ENCODE measurements around the gene CSKMT. TPM values are rescaled to one million over a fixed set of nuclear protein-coding genes. Genes with fewer than 3 reads are reported as not detected.
"Not testable (repeated sequence)": the region's sequence is repeated elsewhere in the genome, so short reads cannot be mapped to it uniquely, and the experiment has no call there.

Gene CSKMT
- total and polyA plus RNA-seq, 9 donors: 3.6 to 31.5 (median 20.6) TPM

GRCh38 chr11:62680825-62681240, 15.7 kb downstream of the CSKMT start:
- peaks cover 3% of the 10 kb centered on the region for H3K4me1 ChIP-seq (ENCODE audit: insufficient read depth)
- peak in 3 of 5 donors; percentile 52 to 60 (median 52) for DNase-seq
- WGBS, 3 donors: 28 to 44% (median 33%) methylated on average over 4 of the region's 4 CpGs
- H3K36me3 ChIP-seq: no peaks in the 10 kb centered on the region
- TF ChIP-seq CTCF (IDR thresholded peaks at IDR 0.05): peak in 2 of 3 donors; percentile 40 to 54
- TF ChIP-seq EP300 (IDR thresholded peaks at IDR 0.05): no peak
- H3K27ac ChIP-seq: no peak overlapping the region
- H3K27me3 ChIP-seq: no peaks in the 10 kb centered on the region
- no peaks in the 10 kb centered on the region for H3K9me3 ChIP-seq
- intact Hi-C loops (cut with DNase I): no loop called here
- H3K4me3 ChIP-seq: no peak overlapping the region

- H3K36me3 ChIP-seq: no peaks in the 10 kb centered on the region
- no peak for DNase-seq
- TF ChIP-seq EP300 (IDR thresholded peaks at IDR 0.05): no peak
- WGBS, 3 donors: 89 to 91% (median 89%) methylated on average over 7 of the region's 7 CpGs
- no peaks in the 10 kb centered on the region for H3K27me3 ChIP-seq
- intact Hi-C loops (cut with DNase I): no loop called here
- H3K27ac ChIP-seq: no peak overlapping the region
- H3K4me3 ChIP-seq: no peak overlapping the region
- H3K4me1 ChIP-seq (ENCODE audit: insufficient read depth): peaks cover 4% of the 10 kb centered on the region
- no peaks in the 10 kb centered on the region for H3K9me3 ChIP-seq
Measured at GRCh38 chr11:62682518-62682917, 17.4 kb downstream of the CSKMT start.

GRCh38 chr11:62687508-62688396, 22.6 kb downstream of the CSKMT start:
- Histone ChIP-seq H3K27me3 (no peaks in the 10 kb centered on the region), H3K9me3 (no peaks in the 10 kb centered on the region), H3K4me3 (peak overlapping the region; percentile 48), H3K4me1 (ENCODE audit: insufficient read depth) (peaks cover 12% of the 10 kb centered on the region), H3K27ac (peak overlapping the region; percentile 79 to 87), H3K36me3 (no peaks in the 10 kb centered on the region)
- TF ChIP-seq POLR2A (IDR thresholded peaks at IDR 0.05): no peak
- DNase-seq: peak in 2 of 5 donors; percentile 53 to 61
- intact Hi-C loops (cut with DNase I): loop anchor here in 1 of 4 donors (5.0 kb wide), 1 partner anchor 290 kb away; no protein-coding TSS in a partner anchor
- 42 to 46% (median 45%) methylated on average over 48 to 74 of the region's 74 CpGs for WGBS, 3 donors

- Histone ChIP-seq H3K27ac (peak overlapping the region; percentile 79 to 87), H3K4me3 (peak overlapping the region; percentile 48), H3K4me1 (ENCODE audit: insufficient read depth) (peaks cover 12% of the 10 kb centered on the region), H3K27me3 (no peaks in the 10 kb centered on the region), H3K36me3 (no peaks in the 10 kb centered on the region), H3K9me3 (no peaks in the 10 kb centered on the region)
- intact Hi-C loops (cut with DNase I): loop anchor here in 1 of 4 donors (5.0 kb wide), 1 partner anchor 291 kb away; no protein-coding TSS in a partner anchor
- DNase-seq: no peak
- WGBS, 3 donors: 0 to 19% (median 6%) methylated on average over 1 of the region's 1 CpG
- TF ChIP-seq EP300 (IDR thresholded peaks at IDR 0.05) (no peak), POLR2A (IDR thresholded peaks at IDR 0.05) (no peak), CTCF (IDR thresholded peaks at IDR 0.05) (no peak)
Measured at GRCh38 chr11:62688491-62688890, 23.4 kb downstream of the CSKMT start.

GRCh38 chr11:62689421-62690183, 24.5 kb downstream of the CSKMT start, which contains the start of gene LRRN4CL:
Gene LRRN4CL, minus strand, starts transcription at chr11:62689530. Its CDS starts 1,022 bp downstream, at chr11:62688508.
- peak; percentile 75 for TF ChIP-seq POLR2A (IDR thresholded peaks at IDR 0.05)
- peak; percentile 9 for TF ChIP-seq EP300 (IDR thresholded peaks at IDR 0.05)
- TF ChIP-seq CTCF (IDR thresholded peaks at IDR 0.05): peak in 1 of 3 donors; percentile 13
- 2 to 9% (median 7%) methylated on average over 11 of the region's 11 CpGs for WGBS, 3 donors
- H3K27ac ChIP-seq: peak within 1 kb of the TSS; percentile 79 to 87
- intact Hi-C loops (cut with DNase I): loop anchor here in 2 of 4 donors (5.0 to 10.0 kb wide), 4 partner anchors 95 to 297 kb away; partner anchors contain the start of gene TUT1 (in 1 of the 2)
- no peaks in the 10 kb centered on the region for H3K36me3 ChIP-seq
- peak within 1 kb of the TSS; percentile 48 for H3K4me3 ChIP-seq
- H3K9me3 ChIP-seq: no peaks in the 10 kb centered on the region
- peak; percentile 86 to 97 (median 94) for DNase-seq
- no peaks in the 10 kb centered on the region for H3K27me3 ChIP-seq
- peaks cover 12% of the 10 kb centered on the region for H3K4me1 ChIP-seq (ENCODE audit: insufficient read depth)

- DNase-seq; H3K27me3 ChIP-seq; H3K27ac ChIP-seq; H3K4me1 ChIP-seq (ENCODE audit: insufficient read depth); H3K36me3 ChIP-seq; H3K9me3 ChIP-seq; H3K4me3 ChIP-seq: not testable (repeated sequence)
- 70 to 79% (median 71%) methylated on average over 4 of the region's 4 CpGs for WGBS, 3 donors
- intact Hi-C loops (cut with DNase I): loop anchor here in 2 of 4 donors (5.0 to 10.0 kb wide), 3 partner anchors 99 to 301 kb away; partner anchors contain the start of gene TUT1 (in 1 of the 2)
Measured at GRCh38 chr11:62693624-62694023, 28.5 kb downstream of the CSKMT start.
